ENCODE results near the gene ESRP2. TPM values are rescaled to one million over a fixed set of nuclear protein-coding genes. Genes with fewer than 3 reads are reported as not detected.

The ESRP2 gene
- total RNA-seq, 1 donor from 2014 or later, result 0.42 TPM

GRCh38 chr16:68188170-68188569, 47.8 kb downstream of the ESRP2 start:
- H3K27ac Mint-ChIP-seq (ENCODE audit: unreplicated experiment), result no peak overlapping the region
- no peaks in the 10 kb centered on the region for H3K4me1 Mint-ChIP-seq (ENCODE audit: low read depth)
- no peak for DNase-seq (ENCODE audit: low spot score)
- no peak for TF ChIP-seq CTCF (IDR thresholded peaks at IDR 0.05)
- H3K9me3 Mint-ChIP-seq (ENCODE audit: low read depth), result peaks cover 3% of the 10 kb centered on the region
- no peak overlapping the region for H3K4me3 Mint-ChIP-seq (ENCODE audit: unreplicated experiment)
- no peaks in the 10 kb centered on the region for H3K27me3 Mint-ChIP-seq (ENCODE audit: low read depth)
- H3K36me3 Mint-ChIP-seq (ENCODE audit: low read depth), result peaks cover 29% of the 10 kb centered on the region

GRCh38 chr16:68187505-68187904, 48.4 kb downstream of the ESRP2 start:
- H3K27ac Mint-ChIP-seq (ENCODE audit: unreplicated experiment), result no peak overlapping the region
- DNase-seq (ENCODE audit: low spot score), result no peak
- H3K9me3 Mint-ChIP-seq (ENCODE audit: low read depth), result peaks cover 3% of the 10 kb centered on the region
- no peaks in the 10 kb centered on the region for H3K4me1 Mint-ChIP-seq (ENCODE audit: low read depth)
- no peak for TF ChIP-seq CTCF (IDR thresholded peaks at IDR 0.05)
- H3K4me3 Mint-ChIP-seq (ENCODE audit: unreplicated experiment), result no peak overlapping the region
- H3K27me3 Mint-ChIP-seq (ENCODE audit: low read depth), result no peaks in the 10 kb centered on the region
- H3K36me3 Mint-ChIP-seq (ENCODE audit: low read depth), result peaks cover 29% of the 10 kb centered on the region

- DNase-seq (ENCODE audit: low spot score), result no peak
- peaks cover 4% of the 10 kb centered on the region for H3K4me1 Mint-ChIP-seq (ENCODE audit: low read depth)
- peaks cover 3% of the 10 kb centered on the region for H3K9me3 Mint-ChIP-seq (ENCODE audit: low read depth)
- no peak overlapping the region for H3K27ac Mint-ChIP-seq (ENCODE audit: unreplicated experiment)
- H3K36me3 Mint-ChIP-seq (ENCODE audit: low read depth), result peaks cover 32% of the 10 kb centered on the region
- no peak overlapping the region for H3K4me3 Mint-ChIP-seq (ENCODE audit: unreplicated experiment)
- no peaks in the 10 kb centered on the region for H3K27me3 Mint-ChIP-seq (ENCODE audit: low read depth)
- TF ChIP-seq CTCF (IDR thresholded peaks at IDR 0.05), result no peak
Measured at GRCh38 chr16:68186877-68187276, 49.0 kb downstream of the ESRP2 start.

- no peak for DNase-seq (ENCODE audit: low spot score)
- no peak overlapping the region for H3K4me3 Mint-ChIP-seq (ENCODE audit: unreplicated experiment)
- H3K9me3 Mint-ChIP-seq (ENCODE audit: low read depth), result no peaks in the 10 kb centered on the region
- TF ChIP-seq CTCF (IDR thresholded peaks at IDR 0.05), result no peak
- peaks cover 4% of the 10 kb centered on the region for H3K4me1 Mint-ChIP-seq (ENCODE audit: low read depth)
- no peak overlapping the region for H3K27ac Mint-ChIP-seq (ENCODE audit: unreplicated experiment)
- H3K36me3 Mint-ChIP-seq (ENCODE audit: low read depth), result peaks cover 24% of the 10 kb centered on the region
- H3K27me3 Mint-ChIP-seq (ENCODE audit: low read depth), result no peaks in the 10 kb centered on the region
Measured at GRCh38 chr16:68183046-68183445, 52.9 kb downstream of the ESRP2 start.

- H3K36me3 Mint-ChIP-seq (ENCODE audit: low read depth), result peaks cover 28% of the 10 kb centered on the region
- no peaks in the 10 kb centered on the region for H3K9me3 Mint-ChIP-seq (ENCODE audit: low read depth)
- H3K4me3 Mint-ChIP-seq (ENCODE audit: unreplicated experiment), result no peak overlapping the region
- peaks cover 4% of the 10 kb centered on the region for H3K4me1 Mint-ChIP-seq (ENCODE audit: low read depth)
- H3K27me3 Mint-ChIP-seq (ENCODE audit: low read depth), result no peaks in the 10 kb centered on the region
- TF ChIP-seq CTCF (IDR thresholded peaks at IDR 0.05), result no peak
- DNase-seq (ENCODE audit: low spot score), result no peak
- H3K27ac Mint-ChIP-seq (ENCODE audit: unreplicated experiment), result no peak overlapping the region
Measured at GRCh38 chr16:68179855-68180254, 56.1 kb downstream of the ESRP2 start.

All from chondrocyte (in vitro differentiated cells).